Endothelial cell of umbilical vein (primary cell): ENCODE measurements around the gene TOR1B. TPM values are rescaled to one million over a fixed set of nuclear protein-coding genes. Genes with fewer than 3 reads are reported as not detected.

Experiments used
- BruUV-seq: library from RNA; stranded (reverse); fragments of 400-500 nt; replicated peaks from 2 replicates; lab custom pipeline; 2021; lab: Mats Ljungman, UMichigan
- CTCF ChIA-PET: fragments of 300-600, 350-600 bp; sonication (Branson Sonifier 250); formaldehyde crosslinking; loops from one replicate; lab custom pipeline; 2021; ENCODE audit warnings: antibody characterized with exemption, inconsistent platforms; lab: Charles Lee
- POLR2A ChIA-PET: fragments of 300-600, 350-600 bp; sonication (Branson Sonifier 250); formaldehyde crosslinking; loops from one replicate; lab custom pipeline; 2021; ENCODE audit warnings: antibody characterized with exemption, inconsistent platforms; lab: Charles Lee
- DNase-seq: peaks from one replicate; pipeline ENCODE4 v3.0.0-alpha.2; 2011; ENCODE audit warnings: low read depth, low spot score
- FAIRE-seq: peaks from 2 replicates; lab custom pipeline; 2011; peaks lifted over from hg19 to GRCh38; lab: Jason Lieb, UNC
- H2AFZ ChIP-seq: 2 replicates; pipeline ENCODE4 v1.6.0; 2012; ENCODE audit warnings: low read depth, low read length, control low read depth, inconsistent platforms
- H3K27ac ChIP-seq: 2 replicates; pipeline ENCODE4 v1.5.1; 2011; ENCODE audit warnings: low read depth, mild to moderate bottlenecking, control low read depth, low read length, moderate library complexity; ENCODE audit not compliant: insufficient read depth
- H3K27me3 ChIP-seq, 2 experiments: 2 replicates each; pipeline versions ENCODE4 v1.6.0 to v1.6.1; 2011; ENCODE audit warnings: low read length in 2 of 2, mixed read lengths in 1 of 2; ENCODE audit not compliant: control insufficient read depth in 2 of 2, insufficient read depth in 2 of 2
- H3K36me3 ChIP-seq, 2 experiments: 2 replicates in 1 of 2; 3 replicates in 1 of 2; pipeline ENCODE4 v1.5.1; 2011; ENCODE audit warnings: low read length in 2 of 2, mild to moderate bottlenecking in 1 of 2, moderate library complexity in 1 of 2; ENCODE audit not compliant: control insufficient read depth in 2 of 2, insufficient read depth in 2 of 2; ENCODE audit errors: extremely low read depth in 1 of 2
- H3K4me1 ChIP-seq: 3 replicates; pipeline ENCODE4 v1.5.1; 2011; ENCODE audit warnings: mild to moderate bottlenecking, low read length; ENCODE audit not compliant: control insufficient read depth, insufficient read depth; ENCODE audit errors: extremely low read depth
- H3K4me2 ChIP-seq: 2 replicates; pipeline ENCODE4 v1.6.1; 2011; ENCODE audit warnings: low read length, control low read depth, mixed read lengths; ENCODE audit not compliant: insufficient read depth
- H3K4me3 ChIP-seq, 3 experiments: fragments of 200-600 bp in 1 of 3; sonication (generic), shearing (Covaris generic) in 1 of 3; replicated peaks in 1 of 3; 2 replicates each; pipeline ENCODE4 v1.5.1; 2011 to 2016; ENCODE audit warnings: control low read depth in 3 of 3, low read length in 3 of 3, mild to moderate bottlenecking in 2 of 3, inconsistent platforms in 1 of 3, low read depth in 1 of 3, moderate library complexity in 1 of 3; ENCODE audit not compliant: insufficient read depth in 1 of 3
- H3K79me2 ChIP-seq: 2 replicates; pipeline ENCODE4 v1.6.0; 2012; ENCODE audit warnings: low read length, inconsistent platforms; ENCODE audit not compliant: control insufficient read depth, insufficient read depth
- H3K9ac ChIP-seq: replicated peaks from 2 replicates; pipeline ENCODE3; 2011; ENCODE audit warnings: low read length, control low read depth; ENCODE audit not compliant: insufficient read depth; ENCODE audit errors: extremely low read depth
- H3K9me1 ChIP-seq: replicated peaks from 3 replicates; pipeline ENCODE4 v1.6.0; 2011; ENCODE audit warnings: mild to moderate bottlenecking, low read length; ENCODE audit not compliant: control insufficient read depth, insufficient read depth; ENCODE audit errors: extremely low read depth
- H3K9me3 ChIP-seq: replicated peaks from 2 replicates; pipeline ENCODE4 v1.5.1; 2012; ENCODE audit warnings: low read length, inconsistent platforms; ENCODE audit not compliant: control insufficient read depth, insufficient read depth
- H4K20me1 ChIP-seq: replicated peaks from 2 replicates; pipeline ENCODE3; 2011; ENCODE audit warnings: mild to moderate bottlenecking, low read length; ENCODE audit not compliant: control insufficient read depth, insufficient read depth; ENCODE audit errors: extremely low read depth
- EZH2 ChIP-seq: IDR thresholded peaks from 2 replicates; pipeline ENCODE4 v1.6.1; 2012; ENCODE audit warnings: borderline replicate concordance, low read depth, mild to moderate bottlenecking, moderate library complexity, low read length, inconsistent platforms; ENCODE audit not compliant: severe bottlenecking
- FOS ChIP-seq: IDR thresholded peaks from 2 replicates; pipeline ENCODE4 v1.6.1; 2011; ENCODE audit warnings: mild to moderate bottlenecking, low read length, moderate library complexity, borderline replicate concordance; ENCODE audit not compliant: insufficient read depth
- GATA2 ChIP-seq: IDR thresholded peaks from 2 replicates; pipeline ENCODE4 v1.7.0; 2011; ENCODE audit warnings: low read depth, mild to moderate bottlenecking, moderate library complexity, mixed read lengths, low read length; ENCODE audit not compliant: insufficient read length, insufficient read depth
- JUN ChIP-seq: IDR thresholded peaks from 2 replicates; pipeline ENCODE4 v1.6.1; 2011; ENCODE audit warnings: borderline replicate concordance, low read depth; ENCODE audit not compliant: insufficient read length, insufficient read depth
- MYC ChIP-seq: IDR thresholded peaks from one replicate; pipeline ENCODE4 v1.6.1; 2011; ENCODE audit warnings: mild to moderate bottlenecking, low read depth, low read length
- POLR2A ChIP-seq: IDR thresholded peaks from 2 replicates; pipeline ENCODE4 v1.6.1; 2012; ENCODE audit warnings: low read depth, mild to moderate bottlenecking, control low read depth, low read length
- POLR2AphosphoS5 ChIP-seq: IDR thresholded peaks from 2 replicates; pipeline ENCODE4 v1.6.1; 2012; ENCODE audit warnings: low read depth, mild to moderate bottlenecking, control low read depth, low read length, moderate library complexity; ENCODE audit not compliant: insufficient read depth
- dilution Hi-C: fragments of 300-500 bp; cut with MboI; formaldehyde crosslinking; loops from one replicate; pipeline ENCODE4 v1.15.0; 2019; ENCODE audit warnings: low sequenced_read_pairs; ENCODE audit not compliant: extremely low pct_ligation_motif_present
- intact Hi-C: fragments of 100-400 bp; cut with micrococcal nuclease; formaldehyde crosslinking; loops from one replicate; pipeline ENCODE4 v1.10.0; 2022
- polyA plus RNA-seq, 4 experiments: library from polyadenylated mRNA; depleted of rRNA in 3 of 4; stranded (reverse) in 3 of 4; unstranded in 1 of 4; fragments of >200 nt; gene quantifications; 2 replicates each; pipeline versions ENCODE4 v1.2.1 to v1.2.3, GENCODE V29; 2011 to 2012; ENCODE audit warnings: missing spikeins in 1 of 4
- total RNA-seq: library from RNA; stranded (reverse); gene quantifications from 2 replicates; pipeline ENCODE4 v1.2.3, GENCODE V29; 2021
- TF ChIP-seq, protein P1 (sequence below): IDR thresholded peaks from 2 replicates; pipeline ENCODE4 v1.6.1; 2011; ENCODE audit not compliant: insufficient read depth, insufficient read length
- TF ChIP-seq, protein P2 (sequence below), 2 donors: IDR thresholded peaks; 1 replicate in 1 of 2; 2 replicates in 1 of 2; pipeline ENCODE4 v1.5.1; 2011; ENCODE audit warnings: low read length in 2 of 2, mild to moderate bottlenecking in 2 of 2, moderate library complexity in 2 of 2, control low read depth in 1 of 2, inconsistent platforms in 1 of 2, low read depth in 1 of 2; ENCODE audit not compliant: insufficient read depth in 1 of 2; ENCODE audit errors: extremely low read depth in 1 of 2

Gene TOR1B
- total and polyA plus RNA-seq, 2 donors (not counting 3 experiments of a cell fraction or from before 2014, with no cell fraction given) = 27.0 to 29.5 TPM

DNA sequence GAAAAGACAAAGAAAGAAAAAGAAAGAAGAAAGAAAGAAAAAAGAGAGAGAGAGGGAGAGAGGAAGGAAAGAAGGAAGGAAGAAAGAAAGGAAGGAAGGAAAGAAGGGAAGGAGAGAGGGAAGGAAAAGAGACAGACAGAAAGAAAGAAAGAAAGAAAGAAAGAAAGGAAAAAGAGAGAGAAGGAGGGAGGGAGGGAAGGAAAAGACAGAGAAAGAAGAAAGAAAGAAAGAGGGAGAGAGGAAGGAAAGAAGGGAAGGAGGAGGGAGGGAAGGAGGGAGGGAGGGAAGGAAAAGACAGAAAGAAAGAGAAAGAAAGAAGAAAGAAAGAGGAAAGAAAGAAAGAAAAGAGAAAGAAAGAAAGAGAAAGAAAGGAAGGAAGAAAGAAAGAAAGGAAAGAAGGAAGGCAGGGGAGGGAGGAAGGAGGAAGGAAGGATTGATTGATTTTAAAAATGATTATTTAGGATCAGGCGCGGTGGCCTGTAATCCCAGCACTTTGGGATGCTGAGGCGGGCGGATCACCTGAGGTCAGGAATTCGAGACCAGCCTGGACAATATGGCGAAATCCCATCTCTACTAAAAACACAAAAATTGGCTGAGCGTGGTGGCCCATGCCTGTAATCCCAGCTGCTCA is 23.3 kb upstream of the TOR1B start:
- H3K9me1 ChIP-seq = no peaks in the 10 kb centered on the region
- H3K9me3 ChIP-seq = no peaks in the 10 kb centered on the region
- BruUV-seq = no TSS peak
- no peak overlapping the region for H2AFZ ChIP-seq
- TF ChIP-seq FOS (no peak), GATA2 (no peak), JUN (no peak), POLR2A (no peak), MYC (no peak), POLR2AphosphoS5 (no peak), EZH2 (no peak)
- TF ChIP-seq, protein P1, sequence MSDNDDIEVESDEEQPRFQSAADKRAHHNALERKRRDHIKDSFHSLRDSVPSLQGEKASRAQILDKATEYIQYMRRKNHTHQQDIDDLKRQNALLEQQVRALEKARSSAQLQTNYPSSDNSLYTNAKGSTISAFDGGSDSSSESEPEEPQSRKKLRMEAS = no peak
- TF ChIP-seq, protein P2, sequence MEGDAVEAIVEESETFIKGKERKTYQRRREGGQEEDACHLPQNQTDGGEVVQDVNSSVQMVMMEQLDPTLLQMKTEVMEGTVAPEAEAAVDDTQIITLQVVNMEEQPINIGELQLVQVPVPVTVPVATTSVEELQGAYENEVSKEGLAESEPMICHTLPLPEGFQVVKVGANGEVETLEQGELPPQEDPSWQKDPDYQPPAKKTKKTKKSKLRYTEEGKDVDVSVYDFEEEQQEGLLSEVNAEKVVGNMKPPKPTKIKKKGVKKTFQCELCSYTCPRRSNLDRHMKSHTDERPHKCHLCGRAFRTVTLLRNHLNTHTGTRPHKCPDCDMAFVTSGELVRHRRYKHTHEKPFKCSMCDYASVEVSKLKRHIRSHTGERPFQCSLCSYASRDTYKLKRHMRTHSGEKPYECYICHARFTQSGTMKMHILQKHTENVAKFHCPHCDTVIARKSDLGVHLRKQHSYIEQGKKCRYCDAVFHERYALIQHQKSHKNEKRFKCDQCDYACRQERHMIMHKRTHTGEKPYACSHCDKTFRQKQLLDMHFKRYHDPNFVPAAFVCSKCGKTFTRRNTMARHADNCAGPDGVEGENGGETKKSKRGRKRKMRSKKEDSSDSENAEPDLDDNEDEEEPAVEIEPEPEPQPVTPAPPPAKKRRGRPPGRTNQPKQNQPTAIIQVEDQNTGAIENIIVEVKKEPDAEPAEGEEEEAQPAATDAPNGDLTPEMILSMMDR (IDR thresholded peaks at IDR 0.05; ENCODE audit: extremely low read depth in 1 of 2, insufficient read depth in 1 of 2, low read depth in 1 of 2, low read length in 2 of 2) = no peak
- no peaks in the 10 kb centered on the region for H3K79me2 ChIP-seq
- no peak for FAIRE-seq
- H3K27me3 ChIP-seq = peaks cover 0 to 2% of the 10 kb centered on the region in 2 experiments
- no peak overlapping the region for H3K9ac ChIP-seq
- dilution Hi-C loops = loop anchor here (5.0 kb wide), 1 partner anchor 52 kb away; no protein-coding TSS in a partner anchor
- POLR2A ChIA-PET = no interaction called here
- no peak overlapping the region for H3K27ac ChIP-seq
- H4K20me1 ChIP-seq = no peaks in the 10 kb centered on the region
- intact Hi-C loops = loop anchor here (5.0 kb wide), 1 partner anchor 642 kb away; no protein-coding TSS in a partner anchor
- H3K4me2 ChIP-seq = no peak overlapping the region
- H3K4me1 ChIP-seq = peaks cover 4% of the 10 kb centered on the region
- no peak overlapping the region for H3K4me3 ChIP-seq
- DNase-seq = no peak
- H3K36me3 ChIP-seq = no peaks in the 10 kb centered on the region
- CTCF ChIA-PET = interaction anchor here (3.4 to 8.2 kb wide), 2 partner anchors 41 to 648 kb away, joined by 10 to 127 read pairs; no protein-coding TSS in a partner anchor
